Thyroid gland (tissue), 4 donors: Measurements from ENCODE around the gene ZNF584. TPM values are rescaled to one million over a fixed set of nuclear protein-coding genes. Genes with fewer than 3 reads are reported as not detected.
A peak's percentile ranks its signal among the peaks of the same experiment; 100 is the strongest.

Source experiments
- DNase-seq, 2 donors: peaks; one replicate each; pipeline ENCODE4 v3.0.0-alpha.2; 2019
- H3K27ac ChIP-seq, 3 donors: fragments of 200-600 bp; sonication (generic); 1 replicate in 2 of 3; 2 replicates in 1 of 3; pipeline ENCODE4 v1.5.1; 2016 to 2019; ENCODE audit warnings: mild to moderate bottlenecking in 1 of 3, moderate library complexity in 1 of 3
- H3K27me3 ChIP-seq: fragments of 200-600 bp; sonication (generic); one replicate; pipeline ENCODE4 v1.5.1; 2019
- H3K36me3 ChIP-seq, 2 donors: fragments of 200-600 bp; sonication (generic); one replicate each; pipeline ENCODE4 v1.5.1; 2016 to 2019
- H3K4me1 ChIP-seq, 2 donors: fragments of 200-600 bp; sonication (generic); one replicate each; pipeline ENCODE4 v1.5.1; 2017 to 2019
- H3K4me3 ChIP-seq, 3 donors: fragments of 200-600 bp; sonication (generic); replicated peaks in 1 of 3; 1 replicate in 2 of 3; 2 replicates in 1 of 3; pipeline ENCODE4 v1.5.1; 2016; ENCODE audit warnings: mild to moderate bottlenecking in 1 of 3
- H3K9me3 ChIP-seq: fragments of 200-600 bp; sonication (generic); one replicate; pipeline ENCODE4 v1.5.1; 2017
- CTCF ChIP-seq, 6 experiments: fragments of 200-600 bp in 3 of 6; fragments of 450-650 bp in 3 of 6; sonication (generic) in 3 of 6; IDR thresholded peaks; one replicate each; pipeline ENCODE4 v1.5.1; 2016 to 2019; ENCODE audit warnings: antibody characterized with exemption in 6 of 6, mild to moderate bottlenecking in 2 of 6, inconsistent platforms in 1 of 6, moderate library complexity in 1 of 6
- POLR2A ChIP-seq, 2 donors: fragments of 450-650 bp; IDR thresholded peaks; one replicate each; pipeline ENCODE4 v1.6.1; 2017; ENCODE audit warnings: antibody characterized with exemption in 2 of 2, mild to moderate bottlenecking in 2 of 2, moderate library complexity in 1 of 2
- WGBS, 2 donors: methylation state at CpG; one replicate each; pipeline ENCODE4 v1.1.5; 2017; 5-methylcytosine and 5-hydroxymethylcytosine counted together
- intact Hi-C: fragments of 100-400 bp; cut with DNase I; formaldehyde crosslinking; loops from one replicate; pipeline ENCODE4 v1.15.1; 2023
- total RNA-seq, 4 donors: library from RNA; depleted of rRNA; stranded (reverse); fragments of >200 nt; gene quantifications; one replicate each; pipeline ENCODE4 v1.2.3, GENCODE V29; 2016

ZNF584 gene
- total RNA-seq, 4 donors from 2014 or later = 10.1 to 31.1 (median 23.1) TPM

- Histone ChIP-seq H3K4me3 (peak overlapping the region in 1 of 3 donors; percentile 96), H3K27me3 (no peaks in the 10 kb centered on the region), H3K4me1 (peaks cover 9 to 27% of the 10 kb centered on the region in 2 donors), H3K9me3 (no peaks in the 10 kb centered on the region), H3K27ac (no peak overlapping the region), H3K36me3 (no peaks in the 10 kb centered on the region)
- 60 to 79% methylated on average over 9 to 10 of the region's 10 CpGs for WGBS, 2 donors
- intact Hi-C loops = no loop called here
- DNase-seq = no peak
- TF ChIP-seq POLR2A (IDR thresholded peaks at IDR 0.05) (no peak), CTCF (IDR thresholded peaks at IDR 0.05) (no peak)
Measured at GRCh38 chr19:58406818-58407657, 1.4 kb upstream of the ZNF584 start.

GRCh38 chr19:58407658-58408151, 744 bp upstream of the ZNF584 start:
- peaks cover 6 to 24% of the 10 kb centered on the region in 2 donors for H3K4me1 ChIP-seq
- no peaks in the 10 kb centered on the region for H3K27me3 ChIP-seq
- WGBS, 2 donors = 6 to 16% methylated on average over 18 to 22 of the region's 22 CpGs
- TF ChIP-seq POLR2A (IDR thresholded peaks at IDR 0.05) (no peak), CTCF (IDR thresholded peaks at IDR 0.05) (no peak)
- H3K27ac ChIP-seq = peak overlapping the region; percentile 67 to 79 (median 73)
- intact Hi-C loops = no loop called here
- no peaks in the 10 kb centered on the region for H3K36me3 ChIP-seq
- peak overlapping the region; percentile 54 to 96 (median 82) for H3K4me3 ChIP-seq
- H3K9me3 ChIP-seq = no peaks in the 10 kb centered on the region
- no peak for DNase-seq

- H3K9me3 ChIP-seq = no peaks in the 10 kb centered on the region
- TF ChIP-seq POLR2A (IDR thresholded peaks at IDR 0.05) (no peak), CTCF (IDR thresholded peaks at IDR 0.05) (no peak)
- H3K27ac ChIP-seq = peak overlapping the region in 2 of 3 donors; percentile 73 to 79
- 3 to 9% methylated on average over 11 to 31 of the region's 34 CpGs for WGBS, 2 donors
- intact Hi-C loops = no loop called here
- H3K4me3 ChIP-seq = peak overlapping the region; percentile 54 to 96 (median 82)
- no peaks in the 10 kb centered on the region for H3K36me3 ChIP-seq
- no peaks in the 10 kb centered on the region for H3K27me3 ChIP-seq
- DNase-seq = peak in 1 of 2 donors; percentile 25
- peaks cover 6 to 24% of the 10 kb centered on the region in 2 donors for H3K4me1 ChIP-seq
Measured at GRCh38 chr19:58409010-58409790, 751 bp downstream of the ZNF584 start.

GRCh38 chr19:58416604-58417003, 8.2 kb downstream of the ZNF584 start:
- H3K36me3 ChIP-seq = peaks cover 30 to 39% of the 10 kb centered on the region in 2 donors
- no peak for DNase-seq
- intact Hi-C loops = no loop called here
- 96 to 98% methylated on average over 5 of the region's 5 CpGs for WGBS, 2 donors
- H3K4me1 ChIP-seq = no peaks in the 10 kb centered on the region
- no peaks in the 10 kb centered on the region for H3K27me3 ChIP-seq
- H3K9me3 ChIP-seq = no peaks in the 10 kb centered on the region
- no peak overlapping the region for H3K4me3 ChIP-seq
- no peak for TF ChIP-seq POLR2A (IDR thresholded peaks at IDR 0.05)
- TF ChIP-seq CTCF (IDR thresholded peaks at IDR 0.05) = no peak
- no peak overlapping the region for H3K27ac ChIP-seq
